Keratinocyte (primary cell): ENCODE results near the gene FXN. TPM values are rescaled to one million over a fixed set of nuclear protein-coding genes. Genes with fewer than 3 reads are reported as not detected.

Experiments used
- DNase-seq: peaks from one replicate; pipeline ENCODE4 v3.0.0-alpha.2; 2011; ENCODE audit warnings: low read depth, missing footprints, low spot score
- FAIRE-seq: peaks from 2 replicates; lab custom pipeline; 2011; peaks lifted over from hg19 to GRCh38; lab: Jason Lieb, UNC
- H2AFZ ChIP-seq: 2 replicates; pipeline ENCODE4 v1.6.0; 2012; ENCODE audit warnings: low read length, control low read depth, inconsistent platforms; ENCODE audit not compliant: control insufficient read depth
- H3K27ac ChIP-seq: 2 replicates; pipeline ENCODE4 v1.5.1; 2011; ENCODE audit warnings: low read length; ENCODE audit not compliant: control insufficient read depth, insufficient read depth
- H3K27me3 ChIP-seq: 3 replicates; pipeline ENCODE4 v1.6.0; 2011; ENCODE audit warnings: low read length; ENCODE audit not compliant: control insufficient read depth, insufficient read depth; ENCODE audit errors: extremely low read depth
- H3K36me3 ChIP-seq, 2 experiments: 2 replicates in 1 of 2; 3 replicates in 1 of 2; pipeline ENCODE4 v1.5.1; 2011; ENCODE audit warnings: low read length in 2 of 2, mild to moderate bottlenecking in 1 of 2; ENCODE audit not compliant: control insufficient read depth in 2 of 2, insufficient read depth in 2 of 2; ENCODE audit errors: extremely low read depth in 1 of 2
- H3K4me1 ChIP-seq: 3 replicates; pipeline ENCODE4 v1.5.1; 2011; ENCODE audit warnings: low read length; ENCODE audit not compliant: control insufficient read depth, insufficient read depth; ENCODE audit errors: extremely low read depth
- H3K4me2 ChIP-seq: 3 replicates; pipeline ENCODE4 v1.6.0; 2011; ENCODE audit warnings: low read depth, low read length; ENCODE audit not compliant: control insufficient read depth, insufficient read depth; ENCODE audit errors: extremely low read depth
- H3K4me3 ChIP-seq, 3 experiments: fragments of 200-600 bp in 1 of 3; sonication (generic) in 1 of 3; 2 replicates in 2 of 3; 3 replicates in 1 of 3; pipeline ENCODE4 v1.5.1; 2011 to 2016; ENCODE audit warnings: low read length in 3 of 3, mild to moderate bottlenecking in 3 of 3, control low read depth in 2 of 3, inconsistent platforms in 1 of 3, low read depth in 1 of 3, mixed read lengths in 1 of 3, mixed run types in 1 of 3, moderate library complexity in 1 of 3; ENCODE audit not compliant: control insufficient read depth in 2 of 3, insufficient read depth in 2 of 3; ENCODE audit errors: extremely low read depth in 1 of 3
- H3K79me2 ChIP-seq: 2 replicates; pipeline ENCODE4 v1.6.0; 2012; ENCODE audit warnings: low read length; ENCODE audit not compliant: control insufficient read depth, insufficient read depth
- H3K9ac ChIP-seq: 3 replicates; pipeline ENCODE4 v1.6.0; 2011; ENCODE audit warnings: low read length; ENCODE audit not compliant: control insufficient read depth, insufficient read depth; ENCODE audit errors: extremely low read depth
- H3K9me1 ChIP-seq: 3 replicates; pipeline ENCODE4 v1.6.0; 2011; ENCODE audit warnings: low read length; ENCODE audit not compliant: control insufficient read depth, insufficient read depth; ENCODE audit errors: extremely low read depth
- H3K9me3 ChIP-seq: 2 replicates; pipeline ENCODE4 v1.5.1; 2012; ENCODE audit warnings: low read depth, low read length; ENCODE audit not compliant: control insufficient read depth
- H4K20me1 ChIP-seq: 3 replicates; pipeline ENCODE4 v1.6.0; 2011; ENCODE audit warnings: low read length; ENCODE audit not compliant: control insufficient read depth, insufficient read depth; ENCODE audit errors: extremely low read depth
- EZH2 ChIP-seq: IDR thresholded peaks from one replicate; pipeline ENCODE4 v1.6.1; 2012; ENCODE audit warnings: inconsistent platforms, mild to moderate bottlenecking, low read length, moderate library complexity
- dilution Hi-C: fragments of 300-500 bp; cut with MboI; formaldehyde crosslinking; loops from one replicate; pipeline ENCODE4 v1.7.0; 2020; ENCODE audit warnings: low sequenced_read_pairs; ENCODE audit not compliant: extremely low pct_ligation_motif_present
- polyA plus RNA-seq, 5 experiments: library from polyadenylated mRNA; depleted of rRNA in 3 of 5; stranded (reverse) in 3 of 5; stranded (forward) in 1 of 5; unstranded in 1 of 5; fragments of >200 nt; gene quantifications; 1 replicate in 1 of 5; 2 replicates in 3 of 5; 3 replicates in 1 of 5; pipeline versions ENCODE4 v1.2.1 to v1.2.3, GENCODE V29; 2011 to 2012; ENCODE audit warnings: missing spikeins in 2 of 5, low read depth in 1 of 5, low replicate concordance in 1 of 5
- TF ChIP-seq, protein P1 (sequence below), 3 experiments: IDR thresholded peaks in 1 of 3; conservative IDR thresholded peaks in 1 of 3; optimal IDR thresholded peaks in 1 of 3; 2 replicates in 2 of 3; 3 replicates in 1 of 3; pipeline versions ENCODE3 to v1.5.1; 2011; ENCODE audit warnings: low read length in 3 of 3, mild to moderate bottlenecking in 3 of 3, moderate library complexity in 2 of 3, control low read depth in 1 of 3, inconsistent platforms in 1 of 3; ENCODE audit not compliant: insufficient read depth in 2 of 3; ENCODE audit errors: extremely low read depth in 1 of 3

The FXN gene
- polyA plus RNA-seq, 1 donor (not counting 4 experiments of a cell fraction or from before 2014, with no cell fraction given), result 24.3 TPM

DNA sequence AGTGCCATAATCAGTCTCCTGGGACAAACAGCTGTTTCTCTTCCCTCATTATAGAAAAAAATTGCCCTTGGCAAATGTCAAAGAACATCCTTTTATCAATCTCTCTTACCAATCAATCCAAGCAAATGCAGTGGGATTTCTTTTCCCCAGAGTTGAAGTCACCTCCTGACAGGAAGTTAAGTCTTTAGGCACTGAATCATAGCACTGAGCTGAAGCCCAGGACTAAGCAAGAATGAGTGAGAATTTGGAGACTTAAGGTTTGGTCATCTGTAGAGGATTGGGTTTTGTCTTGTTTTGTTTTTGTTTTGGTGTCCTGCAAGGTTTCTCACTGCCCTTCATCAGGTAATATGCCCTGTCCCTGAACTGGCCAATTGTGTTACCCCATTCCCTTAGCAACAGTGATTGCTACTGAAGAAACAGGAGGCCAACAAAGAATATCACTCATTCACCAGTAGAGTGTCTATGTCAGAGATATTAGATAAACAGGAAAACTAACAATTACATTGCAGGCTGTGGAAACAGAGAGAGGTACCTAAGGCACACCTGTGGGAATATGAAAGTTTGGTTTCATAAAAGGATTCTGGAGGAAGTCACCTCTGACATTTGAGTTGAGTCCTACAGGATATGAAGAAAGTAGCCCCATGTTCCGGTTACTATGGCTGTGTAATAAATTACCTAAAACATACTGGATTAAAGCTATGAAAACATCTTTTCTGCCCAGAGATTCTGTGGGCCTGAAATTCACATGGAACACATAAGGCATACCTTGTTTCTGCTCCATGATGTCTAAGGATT, 4.5 kb upstream of the FXN start:
- Histone ChIP-seq H2AFZ (no peak overlapping the region), H3K27me3 (no peaks in the 10 kb centered on the region), H3K79me2 (peaks cover 2% of the 10 kb centered on the region), H3K27ac (no peak overlapping the region), H3K4me1 (peaks cover 3% of the 10 kb centered on the region), H3K9me3 (peaks cover 2% of the 10 kb centered on the region), H4K20me1 (no peaks in the 10 kb centered on the region), H3K9ac (no peak overlapping the region), H3K4me2 (no peak overlapping the region), H3K4me3 (no peak overlapping the region), H3K9me1 (no peaks in the 10 kb centered on the region), H3K36me3 (no peaks in the 10 kb centered on the region)
- TF ChIP-seq, protein P1, sequence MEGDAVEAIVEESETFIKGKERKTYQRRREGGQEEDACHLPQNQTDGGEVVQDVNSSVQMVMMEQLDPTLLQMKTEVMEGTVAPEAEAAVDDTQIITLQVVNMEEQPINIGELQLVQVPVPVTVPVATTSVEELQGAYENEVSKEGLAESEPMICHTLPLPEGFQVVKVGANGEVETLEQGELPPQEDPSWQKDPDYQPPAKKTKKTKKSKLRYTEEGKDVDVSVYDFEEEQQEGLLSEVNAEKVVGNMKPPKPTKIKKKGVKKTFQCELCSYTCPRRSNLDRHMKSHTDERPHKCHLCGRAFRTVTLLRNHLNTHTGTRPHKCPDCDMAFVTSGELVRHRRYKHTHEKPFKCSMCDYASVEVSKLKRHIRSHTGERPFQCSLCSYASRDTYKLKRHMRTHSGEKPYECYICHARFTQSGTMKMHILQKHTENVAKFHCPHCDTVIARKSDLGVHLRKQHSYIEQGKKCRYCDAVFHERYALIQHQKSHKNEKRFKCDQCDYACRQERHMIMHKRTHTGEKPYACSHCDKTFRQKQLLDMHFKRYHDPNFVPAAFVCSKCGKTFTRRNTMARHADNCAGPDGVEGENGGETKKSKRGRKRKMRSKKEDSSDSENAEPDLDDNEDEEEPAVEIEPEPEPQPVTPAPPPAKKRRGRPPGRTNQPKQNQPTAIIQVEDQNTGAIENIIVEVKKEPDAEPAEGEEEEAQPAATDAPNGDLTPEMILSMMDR (optimal IDR thresholded peaks at IDR 0.05 in 1 of 3, IDR thresholded peaks at IDR 0.05 in 1 of 3, conservative IDR thresholded peaks at IDR 0.05 in 1 of 3; ENCODE audit: extremely low read depth in 1 of 3, insufficient read depth in 2 of 3, low read length in 3 of 3), result no peak
- no peak for TF ChIP-seq EZH2
- DNase-seq, result no peak
- no peak for FAIRE-seq
- dilution Hi-C loops, result no loop called here

DNA sequence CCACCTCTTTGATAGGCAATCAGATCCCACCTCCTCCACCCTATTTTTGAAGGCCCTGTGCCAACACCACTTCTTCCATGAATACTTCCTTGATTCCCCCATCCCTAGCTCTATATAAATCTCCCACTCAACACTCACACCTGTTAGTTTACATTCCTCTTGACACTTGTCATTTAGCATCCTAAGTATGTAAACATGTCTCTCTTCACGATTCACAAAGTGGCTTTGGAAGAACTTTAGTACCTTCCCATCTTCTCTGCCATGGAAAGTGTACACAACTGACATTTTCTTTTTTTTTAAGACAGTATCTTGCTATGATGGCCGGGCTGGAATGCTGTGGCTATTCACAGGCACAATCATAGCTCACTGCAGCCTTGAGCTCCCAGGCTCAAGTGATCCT, 1.5 kb upstream of the FXN start:
- TF ChIP-seq, protein P1 (optimal IDR thresholded peaks at IDR 0.05 in 1 of 3, IDR thresholded peaks at IDR 0.05 in 1 of 3, conservative IDR thresholded peaks at IDR 0.05 in 1 of 3; ENCODE audit: extremely low read depth in 1 of 3, insufficient read depth in 2 of 3, low read length in 3 of 3), result no peak
- TF ChIP-seq EZH2, result no peak
- H2AFZ ChIP-seq, result no peak overlapping the region
- DNase-seq, result no peak
- H4K20me1 ChIP-seq, result no peaks in the 10 kb centered on the region
- no peak overlapping the region for H3K27ac ChIP-seq
- peaks cover 6% of the 10 kb centered on the region for H3K4me1 ChIP-seq
- peaks cover 21% of the 10 kb centered on the region for H3K79me2 ChIP-seq
- H3K27me3 ChIP-seq, result no peaks in the 10 kb centered on the region
- no peak overlapping the region for H3K9ac ChIP-seq
- H3K9me1 ChIP-seq, result no peaks in the 10 kb centered on the region
- H3K4me3 ChIP-seq, result no peak overlapping the region
- no peak overlapping the region for H3K4me2 ChIP-seq
- H3K9me3 ChIP-seq, result peaks cover 2% of the 10 kb centered on the region
- H3K36me3 ChIP-seq, result no peaks in the 10 kb centered on the region
- dilution Hi-C loops, result no loop called here
- FAIRE-seq, result no peak
